B cell (primary cell): ENCODE data around the gene C2orf92.

Experiments
- EZH2 ChIP-seq: IDR thresholded peaks from 2 replicates; pipeline ENCODE4 v1.6.1; 2012; ENCODE audit warnings: borderline replicate concordance, low read depth, mild to moderate bottlenecking, moderate library complexity, low read length; ENCODE audit not compliant: insufficient read depth, poor library complexity, severe bottlenecking
- TF ChIP-seq, protein P1 (sequence below): fragments of 200-600 bp; IDR thresholded peaks from one replicate; pipeline ENCODE4 v1.8.0; 2022; ENCODE audit warnings: antibody characterized with exemption, mild to moderate bottlenecking

DNA sequence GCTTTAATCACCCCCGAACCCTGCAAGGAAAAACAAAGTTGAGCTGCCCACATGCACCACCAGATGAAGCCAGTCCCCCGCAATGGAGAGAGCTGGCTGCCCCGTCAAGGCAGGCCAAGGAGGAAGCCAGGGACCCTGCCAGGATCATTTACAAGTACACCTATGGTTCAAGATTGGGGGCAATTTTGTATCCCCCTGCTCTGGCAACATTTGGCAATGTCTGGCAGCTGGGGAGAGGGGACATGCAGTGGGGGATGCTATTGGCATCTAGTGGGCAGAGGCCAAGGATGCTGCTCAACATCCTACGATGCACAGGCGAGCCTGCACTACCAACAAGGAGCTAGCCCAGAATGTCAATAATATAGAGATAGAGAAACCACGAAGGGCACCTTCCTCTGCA is 7.6 kb upstream of the C2orf92 start:
- TF ChIP-seq EZH2 = no peak
- TF ChIP-seq, protein P1, sequence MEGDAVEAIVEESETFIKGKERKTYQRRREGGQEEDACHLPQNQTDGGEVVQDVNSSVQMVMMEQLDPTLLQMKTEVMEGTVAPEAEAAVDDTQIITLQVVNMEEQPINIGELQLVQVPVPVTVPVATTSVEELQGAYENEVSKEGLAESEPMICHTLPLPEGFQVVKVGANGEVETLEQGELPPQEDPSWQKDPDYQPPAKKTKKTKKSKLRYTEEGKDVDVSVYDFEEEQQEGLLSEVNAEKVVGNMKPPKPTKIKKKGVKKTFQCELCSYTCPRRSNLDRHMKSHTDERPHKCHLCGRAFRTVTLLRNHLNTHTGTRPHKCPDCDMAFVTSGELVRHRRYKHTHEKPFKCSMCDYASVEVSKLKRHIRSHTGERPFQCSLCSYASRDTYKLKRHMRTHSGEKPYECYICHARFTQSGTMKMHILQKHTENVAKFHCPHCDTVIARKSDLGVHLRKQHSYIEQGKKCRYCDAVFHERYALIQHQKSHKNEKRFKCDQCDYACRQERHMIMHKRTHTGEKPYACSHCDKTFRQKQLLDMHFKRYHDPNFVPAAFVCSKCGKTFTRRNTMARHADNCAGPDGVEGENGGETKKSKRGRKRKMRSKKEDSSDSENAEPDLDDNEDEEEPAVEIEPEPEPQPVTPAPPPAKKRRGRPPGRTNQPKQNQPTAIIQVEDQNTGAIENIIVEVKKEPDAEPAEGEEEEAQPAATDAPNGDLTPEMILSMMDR = no peak
